Stimulated activated CD8-positive, alpha-beta memory T cell treated with anti-CD3 and anti-CD28 coated beads, Interleukin-4, amount 100 ng/mL, for 24 hours (primary cell): ENCODE data around the gene KRTAP3-3.
"Not testable (repeated sequence)": the region's sequence is repeated elsewhere in the genome, so short reads cannot be mapped to it uniquely, and the experiment has no call there.

Experiments used
- DNase-seq: peaks from one replicate; pipeline ENCODE4 v3.0.0-alpha.2; 2020; ENCODE audit warnings: low read depth

Gene KRTAP3-3

DNA sequence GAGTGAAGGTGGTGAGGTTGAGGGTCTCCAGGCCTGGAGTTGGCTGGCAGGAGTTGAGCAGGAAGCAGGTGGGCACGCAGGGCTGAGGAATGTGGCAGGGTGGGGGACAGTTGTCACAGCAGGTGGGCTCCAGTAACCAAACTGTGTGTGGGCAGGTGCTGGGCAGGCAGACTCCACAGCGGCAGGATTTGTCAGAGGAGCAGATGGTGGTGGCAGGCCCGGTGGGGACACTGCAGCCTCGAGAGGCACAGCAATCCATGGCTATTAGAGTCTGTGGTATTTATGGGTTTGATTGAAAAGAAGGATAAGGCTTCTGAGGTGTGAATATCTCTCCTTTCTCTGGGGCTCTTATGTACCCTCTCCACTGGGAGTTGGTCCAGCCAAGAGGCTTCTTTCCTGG, at the start of gene KRTAP3-3:
Gene KRTAP3-3, minus strand, starts transcription at position 326 of the 400 bp plus-strand sequence. Its CDS starts 67 bp downstream, at position 259.
- no peak for DNase-seq

DNA sequence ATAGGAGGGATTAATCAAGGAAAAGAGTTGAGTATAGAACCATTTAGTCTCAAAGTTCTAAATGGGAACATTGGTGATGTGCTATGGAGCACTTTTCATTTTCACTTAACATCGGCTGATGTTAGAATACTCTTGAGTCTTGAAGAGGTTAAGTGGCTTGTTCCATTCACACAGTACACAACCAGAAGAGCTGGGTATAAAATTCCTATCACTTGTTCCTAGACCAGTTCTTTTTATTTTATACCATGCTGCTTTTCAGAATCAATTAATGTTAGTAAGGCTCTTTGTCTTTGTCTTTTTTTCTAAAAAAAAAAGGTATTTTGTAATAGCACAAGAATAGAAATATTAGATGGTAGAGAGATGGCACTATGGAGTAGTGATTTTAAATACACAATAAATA, 49.0 kb upstream of the KRTAP3-3 start:
- DNase-seq: no peak

DNA sequence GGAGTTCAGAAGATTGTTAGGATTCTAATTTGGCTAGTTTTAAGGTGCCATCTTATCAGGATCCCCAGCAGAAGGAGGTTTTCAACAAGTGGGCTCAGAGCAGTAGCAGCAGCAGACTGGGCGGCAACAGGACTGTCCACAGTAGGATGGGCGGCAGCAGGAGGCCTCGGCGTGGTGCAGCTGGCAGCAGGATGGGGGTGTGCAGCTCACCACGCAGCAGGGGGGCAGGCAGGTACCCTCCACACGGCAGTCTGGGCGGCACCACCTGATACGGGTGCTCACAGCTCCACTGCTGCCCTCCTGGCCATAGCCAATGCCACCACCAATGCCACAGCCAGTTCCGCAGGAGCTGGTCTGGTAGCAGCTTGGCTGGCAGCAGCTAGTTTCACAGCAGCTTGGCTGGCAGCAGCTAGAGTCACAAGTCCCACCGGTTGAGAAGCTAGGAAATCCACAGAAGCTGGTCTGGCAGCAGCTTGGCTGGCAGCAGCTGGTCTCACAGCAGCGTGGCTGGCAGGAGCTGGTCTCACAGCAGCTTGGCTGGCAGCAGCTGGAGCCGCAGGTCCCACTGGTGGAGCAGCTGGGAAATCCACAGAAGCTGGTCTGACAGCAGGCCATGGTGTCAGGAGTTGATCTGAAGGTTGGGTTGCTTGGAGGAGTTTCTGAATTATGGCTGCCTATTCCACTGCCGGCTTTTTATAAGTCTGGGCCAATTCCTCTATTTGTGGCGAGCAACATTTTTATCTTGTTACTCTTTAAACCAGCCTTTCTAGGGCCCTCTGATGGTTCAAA, 47.0 kb upstream of the KRTAP3-3 start, which contains the start of gene KRTAP1-1:
Gene KRTAP1-1, minus strand, starts transcription at position 668 of the 789 bp plus-strand sequence. Its CDS starts 53 bp downstream, at position 615.
- DNase-seq: not testable (repeated sequence)

DNA sequence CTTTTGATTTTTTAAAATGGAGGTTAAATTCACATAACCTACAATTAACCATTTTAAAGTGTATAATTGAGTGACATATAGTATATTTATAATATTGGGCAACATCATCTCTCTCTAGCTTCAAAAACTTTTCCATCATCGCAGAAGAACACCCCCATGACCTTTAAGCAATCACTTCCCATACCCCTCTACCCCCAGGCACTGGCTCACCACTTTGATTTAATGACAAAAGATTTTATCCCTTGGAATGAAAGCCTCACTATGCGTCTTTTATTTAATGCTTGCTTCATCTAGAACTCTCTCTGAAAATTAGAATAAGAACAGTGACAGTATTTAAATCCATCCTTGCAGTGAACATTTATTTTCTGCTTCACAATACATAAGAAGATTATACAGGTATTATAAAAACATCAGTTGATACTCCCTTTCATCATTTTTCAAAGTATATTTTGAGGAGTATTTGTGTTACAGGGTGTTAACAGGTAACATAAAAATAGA, 43.9 kb upstream of the KRTAP3-3 start:
- no peak for DNase-seq

DNA sequence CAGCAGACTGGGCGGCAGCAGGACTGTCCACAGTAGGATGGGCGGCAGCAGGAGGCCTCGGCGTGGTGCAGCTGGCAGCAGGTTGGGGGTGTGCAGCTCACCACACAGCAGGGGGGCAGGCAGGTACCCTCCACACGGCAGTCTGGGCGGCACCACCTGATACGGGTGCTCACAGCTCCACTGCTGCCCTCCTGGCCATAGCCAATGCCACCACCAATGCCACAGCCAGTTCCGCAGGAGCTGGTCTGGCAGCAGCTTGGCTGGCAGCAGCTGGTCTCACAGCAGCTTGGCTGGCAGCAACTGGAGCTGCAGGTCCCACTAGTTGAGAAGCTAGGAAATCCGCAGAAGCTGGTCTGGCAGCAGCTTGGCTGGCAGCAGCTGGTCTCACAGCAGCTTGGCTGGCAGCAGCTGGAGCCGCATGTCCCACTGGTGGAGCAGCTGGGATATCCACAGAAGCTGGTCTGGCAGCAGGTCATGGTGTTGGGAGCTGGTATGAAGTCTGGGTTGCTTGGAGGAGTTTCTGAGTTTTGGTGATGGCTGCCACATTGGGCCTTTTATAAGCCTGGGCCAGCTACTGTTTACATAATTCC, 40.5 kb upstream of the KRTAP3-3 start, which contains the start of gene KRTAP1-3:
Gene KRTAP1-3, minus strand, starts transcription at position 529 of the 590 bp plus-strand sequence. Its CDS starts 53 bp downstream, at position 476.
- not testable (repeated sequence) for DNase-seq

DNA sequence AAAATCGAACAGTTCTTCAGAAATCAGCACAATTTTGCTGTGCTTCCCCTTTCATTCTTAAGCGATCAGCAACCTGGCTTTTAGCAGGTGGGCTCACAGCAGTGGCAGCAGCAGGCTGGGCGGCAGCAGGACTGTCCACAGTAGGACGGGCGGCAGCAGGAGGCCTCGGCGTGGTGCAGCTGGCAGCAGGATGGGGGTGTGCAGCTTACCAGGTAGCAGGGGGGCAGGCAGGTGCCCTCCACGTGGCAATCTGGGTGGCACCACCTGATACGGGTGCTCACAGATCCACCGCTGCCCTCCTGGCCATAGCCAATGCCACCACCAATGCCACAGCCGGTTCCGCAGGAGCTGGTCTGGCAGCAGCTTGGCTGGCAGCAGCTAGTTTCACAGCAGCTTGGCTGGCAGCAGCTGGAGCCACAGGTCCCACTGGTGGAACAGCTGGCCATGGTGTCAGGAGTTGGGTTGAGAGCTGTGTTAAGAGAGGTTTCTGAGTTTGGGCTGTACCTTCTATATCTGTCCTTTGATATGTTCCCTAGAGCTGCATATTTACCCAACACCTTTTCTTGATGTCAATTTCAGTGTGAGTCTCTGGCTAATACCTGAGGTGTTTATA, 35.8 kb upstream of the KRTAP3-3 start, which contains the start of gene KRTAP1-4:
Gene KRTAP1-4, minus strand, starts transcription at position 563 of the 613 bp plus-strand sequence. Its CDS starts 117 bp downstream, at position 446.
- DNase-seq: no peak

DNA sequence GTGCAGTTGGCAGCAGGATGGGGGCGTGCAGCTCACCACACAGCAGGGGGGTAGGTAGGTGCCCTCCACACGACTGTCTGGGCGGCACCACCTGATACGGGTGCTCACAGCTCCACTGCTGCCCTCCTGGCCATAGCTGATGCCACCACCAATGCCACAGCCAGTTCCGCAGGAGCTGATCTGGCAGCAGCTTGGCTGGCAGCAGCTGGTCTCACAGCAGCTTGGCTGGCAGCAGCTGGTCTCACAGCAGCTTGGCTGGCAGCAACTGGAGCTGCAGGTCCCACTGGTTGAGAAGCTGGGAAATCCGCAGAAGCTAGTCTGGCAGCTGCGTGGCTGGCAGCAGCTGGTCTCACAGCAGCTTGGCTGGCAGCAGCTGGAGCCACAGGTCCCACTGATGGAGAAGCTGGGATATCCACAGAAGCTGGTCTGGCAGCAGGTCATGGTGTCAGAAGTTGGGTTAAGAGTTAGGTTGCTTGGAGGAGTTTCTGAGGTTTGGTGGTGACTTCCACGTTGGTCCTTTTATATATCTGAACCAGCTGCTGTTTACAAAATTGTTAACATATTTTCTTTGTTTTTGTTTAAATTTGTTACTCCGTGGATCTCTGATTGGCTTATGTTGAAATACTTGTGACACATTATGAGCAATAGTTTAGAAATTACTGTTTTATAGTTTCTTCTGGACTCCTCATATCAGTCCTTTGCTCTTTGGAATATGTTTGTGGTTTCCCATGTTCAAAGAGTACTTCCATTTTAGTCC, 32.9 kb upstream of the KRTAP3-3 start, which contains the start of gene KRTAP1-5:
Gene KRTAP1-5, minus strand, starts transcription at position 494 of the 757 bp plus-strand sequence. Its CDS starts 53 bp downstream, at position 441.
- no peak for DNase-seq

DNA sequence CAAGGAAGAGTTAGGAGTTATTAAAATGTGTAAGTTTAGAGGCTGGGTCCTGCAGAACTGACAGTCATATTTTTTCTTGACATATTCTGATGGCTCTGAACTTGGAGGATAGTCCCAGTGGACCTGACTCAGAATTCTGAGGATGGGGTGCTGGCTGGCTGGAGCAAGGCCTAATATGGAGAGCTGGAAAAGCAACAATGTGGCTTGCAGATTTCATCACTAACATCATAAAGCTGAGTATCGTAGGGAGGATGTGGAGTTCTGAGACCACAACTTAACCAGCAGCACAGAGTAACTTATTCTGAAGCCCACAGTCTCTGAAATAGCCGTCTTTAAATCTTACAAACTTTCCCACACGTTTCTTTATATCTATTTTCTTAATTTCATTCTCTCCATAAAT, 30.7 kb upstream of the KRTAP3-3 start:
- DNase-seq: no peak

DNA sequence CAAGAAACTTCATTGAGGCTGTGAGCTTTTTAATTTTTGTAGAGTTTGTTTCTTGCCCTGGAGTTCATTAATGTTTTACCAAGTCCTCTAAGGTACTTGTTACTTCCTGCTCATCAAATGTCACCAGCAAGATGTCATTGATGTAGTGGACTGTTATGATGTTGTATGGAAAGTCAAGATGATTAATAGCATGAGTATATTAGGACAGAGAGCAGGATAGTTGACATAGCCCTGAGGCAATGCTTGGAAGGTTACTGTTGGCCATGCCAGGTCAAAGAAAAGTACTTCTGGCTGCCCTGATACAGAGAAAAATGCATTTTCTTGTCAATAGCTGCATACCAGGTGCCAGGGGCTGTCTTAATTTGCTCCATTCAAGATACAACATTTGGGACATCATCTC, 26.4 kb upstream of the KRTAP3-3 start:
- no peak for DNase-seq

DNA sequence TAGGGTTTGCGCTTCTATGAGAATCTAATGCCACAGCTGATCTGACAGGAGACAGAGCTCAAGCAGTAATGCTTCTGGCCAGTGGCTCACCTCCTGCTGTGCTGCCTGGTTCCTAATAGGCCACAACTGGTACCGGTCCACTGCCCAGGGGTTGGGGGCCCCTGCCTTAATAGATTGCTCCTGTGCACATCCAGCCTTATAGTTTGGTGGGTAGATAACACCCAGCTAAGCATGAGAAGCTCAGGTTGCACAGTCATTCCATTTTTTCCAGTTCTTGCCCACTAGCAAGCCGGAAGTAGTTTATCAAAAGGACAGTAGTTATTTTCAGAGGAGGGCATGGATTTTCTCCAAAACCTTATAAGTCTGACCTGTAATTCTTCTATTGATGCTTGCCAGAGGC, 25.5 kb upstream of the KRTAP3-3 start:
- DNase-seq: no peak

DNA sequence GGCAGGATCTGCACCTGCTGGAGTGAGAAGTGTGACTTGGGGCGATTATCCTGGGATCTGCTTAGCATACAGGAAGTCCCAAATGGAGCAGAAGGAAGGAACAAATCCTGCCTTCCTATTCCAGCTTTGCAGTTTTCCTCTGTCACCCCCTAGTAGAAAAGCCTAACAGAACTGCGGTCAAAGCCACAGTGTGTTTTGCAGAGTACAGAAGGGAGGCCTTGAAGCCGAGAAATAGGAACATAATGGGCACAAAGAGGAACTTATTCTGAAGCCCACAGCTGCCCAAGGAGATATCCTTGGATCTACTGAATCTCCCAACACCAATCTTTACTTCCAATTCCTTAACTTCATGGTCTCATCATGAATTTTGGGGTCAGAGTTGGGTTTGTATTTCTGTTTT, 24.6 kb upstream of the KRTAP3-3 start:
- no peak for DNase-seq

DNA sequence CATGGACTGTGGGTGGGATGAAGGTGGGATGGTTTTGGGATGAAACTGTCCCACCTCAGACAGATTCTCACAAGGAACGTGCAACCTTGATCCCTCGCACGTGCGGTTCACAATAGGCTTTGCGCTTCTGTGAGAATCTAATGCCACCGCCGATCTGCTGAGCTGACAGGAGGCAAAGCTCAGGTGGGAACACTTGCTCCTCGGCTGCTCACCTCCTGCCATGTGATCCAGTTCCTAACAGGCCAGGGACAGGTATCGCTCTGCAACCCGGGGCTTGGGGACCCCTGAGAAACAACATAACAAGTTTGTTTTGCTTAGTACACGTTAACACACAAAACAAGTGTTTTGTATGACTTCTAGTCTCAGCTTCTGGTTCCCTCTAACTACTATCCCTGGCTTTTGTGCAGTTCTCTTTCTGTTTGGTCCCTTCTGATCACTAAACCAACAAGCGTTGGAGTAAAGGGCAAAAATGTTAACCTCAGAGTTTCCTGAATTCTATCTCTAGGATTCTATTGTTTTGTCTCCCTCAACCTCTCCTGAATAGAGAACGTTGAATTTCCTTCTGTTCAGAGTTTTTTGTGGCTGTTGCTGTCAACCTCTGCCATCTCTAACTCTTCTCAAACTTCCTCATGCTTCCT, 22.7 kb upstream of the KRTAP3-3 start:
- DNase-seq: no peak

DNA sequence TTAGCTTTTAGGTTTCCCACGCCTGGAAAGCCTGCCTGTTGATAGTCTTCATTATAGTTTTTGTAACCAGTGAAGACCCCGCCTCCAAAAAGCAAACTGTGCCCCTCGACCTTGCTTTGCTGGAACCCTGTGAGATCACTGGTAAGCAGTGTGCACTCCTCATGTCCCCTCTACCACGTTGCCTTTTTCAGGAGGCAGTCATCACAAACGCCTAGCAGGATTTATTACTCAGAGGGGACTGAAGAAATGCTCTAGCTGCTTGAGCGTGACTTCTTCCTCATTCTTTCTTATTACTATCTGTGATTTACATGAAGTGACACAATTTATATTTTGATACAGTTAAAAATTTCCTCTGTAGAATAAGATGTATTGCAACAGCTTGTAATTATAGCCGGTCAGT, 21.5 kb upstream of the KRTAP3-3 start:
- DNase-seq: no peak

DNA sequence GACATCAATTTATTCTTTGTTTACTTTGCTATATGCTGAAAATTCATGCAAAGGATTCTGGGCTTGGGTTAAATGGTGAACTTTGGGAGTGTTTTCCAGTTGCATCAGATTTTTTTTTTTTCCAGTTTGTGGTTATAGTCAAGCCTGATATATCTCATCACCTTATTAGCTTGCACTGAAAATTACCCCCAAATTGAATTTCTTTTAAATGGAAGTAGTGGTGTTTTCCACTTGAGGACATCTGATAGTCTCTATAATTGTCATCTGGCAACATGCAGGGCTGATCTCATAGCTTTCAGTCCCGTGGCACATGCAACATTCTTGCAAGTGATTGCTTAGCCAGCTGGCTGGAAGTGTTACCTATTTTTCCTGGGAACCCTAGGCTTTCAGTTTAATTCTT, 19.6 kb upstream of the KRTAP3-3 start:
- no peak for DNase-seq

DNA sequence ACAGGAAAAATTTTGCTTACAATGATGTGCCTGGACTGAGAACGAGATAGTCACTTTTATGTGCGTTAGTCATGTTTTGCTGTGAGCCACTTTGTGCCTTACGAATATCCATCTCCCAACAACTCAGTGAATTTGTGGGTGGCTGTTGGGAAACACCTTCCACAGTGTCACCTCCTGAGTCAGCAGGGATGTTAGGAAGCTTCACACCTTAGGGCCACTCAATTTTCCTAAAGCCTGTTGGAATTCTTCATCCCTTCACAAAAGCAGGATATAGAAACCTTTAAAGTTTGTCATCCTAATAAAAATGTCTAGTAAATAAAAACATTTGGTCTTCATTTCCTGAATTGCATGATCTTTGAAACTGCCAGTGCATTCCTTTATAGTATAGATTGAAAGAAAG, 19.2 kb upstream of the KRTAP3-3 start:
- DNase-seq: no peak

DNA sequence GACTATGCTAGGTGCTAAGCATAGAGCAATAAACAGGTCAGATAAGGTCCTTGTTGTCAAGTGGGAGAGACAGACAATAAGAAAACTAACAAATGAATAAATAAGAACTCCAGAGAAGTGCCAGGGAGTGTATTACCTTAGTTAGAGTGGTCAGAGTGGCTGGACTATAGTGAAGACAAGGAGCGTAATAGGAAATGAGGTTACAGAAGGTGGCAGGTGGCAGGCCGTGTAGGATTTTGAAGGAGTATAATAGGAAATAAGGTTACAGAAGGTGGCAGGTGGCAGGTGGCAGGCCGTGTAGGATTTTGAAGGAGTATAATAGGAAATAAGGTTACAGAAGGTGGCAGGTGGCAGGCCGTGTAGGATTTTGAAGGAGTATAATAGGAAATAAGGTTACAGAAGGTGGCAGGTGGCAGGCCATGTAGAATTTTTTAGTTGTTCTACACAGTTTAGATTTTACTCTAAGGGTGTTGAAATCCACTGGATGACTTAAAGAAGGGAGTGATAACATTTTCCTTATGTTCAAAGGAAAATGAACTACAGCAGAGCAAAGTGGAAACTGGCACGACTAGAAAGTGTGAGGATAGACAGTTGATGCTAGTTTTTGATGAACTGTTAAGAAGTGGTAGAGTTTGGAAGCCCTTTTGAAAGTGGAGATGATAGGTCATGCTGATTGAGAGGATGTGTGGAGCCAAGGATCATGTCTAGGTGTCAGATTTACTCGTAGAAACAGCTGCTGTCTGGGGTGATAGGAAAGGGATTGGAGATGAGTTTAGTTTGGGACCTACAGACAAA, 18.6 kb upstream of the KRTAP3-3 start:
- DNase-seq: no peak

DNA sequence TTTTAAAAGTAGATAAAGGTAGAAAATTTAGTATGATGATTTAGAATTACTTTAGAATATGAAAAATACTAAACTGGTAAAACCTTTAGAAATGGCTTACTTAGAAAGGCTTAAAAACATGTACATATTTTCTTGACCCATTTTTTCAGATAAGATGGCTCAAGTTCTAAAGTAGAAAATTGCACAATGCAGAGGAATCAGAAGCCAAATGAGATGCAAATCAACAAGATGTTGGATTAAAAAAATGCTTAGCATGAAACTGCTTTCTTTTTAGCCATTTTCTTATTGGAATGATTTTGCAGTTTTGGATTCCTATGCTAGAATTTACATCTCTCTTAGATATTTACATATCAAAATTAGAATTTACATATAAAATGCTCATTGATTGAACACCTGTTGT, 16.5 kb upstream of the KRTAP3-3 start:
- DNase-seq: no peak

DNA sequence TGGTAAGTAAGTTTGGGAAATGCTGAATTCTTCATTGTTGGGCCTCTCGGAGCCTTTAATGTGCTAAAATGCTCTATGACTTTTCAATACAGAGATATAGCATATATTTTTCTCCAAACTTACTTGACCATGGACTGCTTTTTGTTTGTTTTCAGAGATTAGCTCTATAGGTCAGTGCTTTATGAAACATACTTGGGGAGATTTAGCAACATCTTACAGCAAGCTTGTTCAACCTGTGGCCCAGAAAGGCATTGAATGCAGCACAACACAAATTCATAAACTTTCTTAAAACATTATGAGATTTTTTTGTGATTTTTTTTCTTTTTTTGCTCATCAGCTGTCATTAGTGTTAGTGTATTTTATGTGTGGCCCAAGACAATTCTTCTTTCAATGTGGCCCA, 16.0 kb upstream of the KRTAP3-3 start:
- DNase-seq: no peak

DNA sequence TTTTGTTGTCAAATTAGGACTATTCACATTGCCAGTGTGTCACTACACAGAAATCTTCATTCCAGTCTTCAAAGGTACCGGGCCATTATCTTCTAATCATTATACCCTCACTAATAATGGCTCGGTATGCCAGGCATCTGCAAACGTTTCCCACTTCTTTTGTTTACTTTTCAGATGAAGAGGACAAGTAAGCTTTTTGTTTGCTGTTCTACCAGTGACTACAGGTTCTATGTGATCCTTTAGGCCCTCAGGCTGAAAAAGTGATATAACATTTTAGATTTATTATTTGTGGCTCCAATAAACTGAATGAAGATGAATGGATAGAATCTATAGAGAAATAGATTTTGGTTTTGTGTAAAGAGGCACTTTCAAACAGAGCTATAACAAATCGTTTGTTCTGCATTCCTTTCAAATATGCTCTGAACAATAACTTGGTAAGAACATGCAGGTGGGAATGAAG, 15.4 kb upstream of the KRTAP3-3 start:
- DNase-seq: no peak

DNA sequence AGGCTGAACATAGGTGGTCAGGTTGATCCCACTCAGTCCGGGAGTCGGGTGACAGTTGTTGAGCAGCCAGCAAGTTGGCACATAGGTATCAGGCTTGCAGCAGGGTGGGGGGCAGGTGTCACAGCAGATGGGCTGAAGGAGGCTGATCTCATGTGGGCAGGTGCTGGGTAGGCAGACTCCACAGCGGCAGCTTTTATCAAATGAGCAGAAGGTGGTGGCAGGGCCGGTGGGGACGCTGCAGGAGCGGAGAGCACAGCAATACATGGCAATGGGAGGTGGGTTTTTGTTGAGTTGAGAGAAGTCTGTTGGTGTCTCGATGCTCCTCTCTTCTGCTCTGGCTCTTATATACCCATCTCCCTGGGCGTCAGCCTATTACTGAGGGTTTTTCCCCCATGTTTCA, 14.8 kb upstream of the KRTAP3-3 start, which contains the start of gene KRTAP3-1:
Gene KRTAP3-1, minus strand, starts transcription at position 318 of the 400 bp plus-strand sequence. Its CDS starts 54 bp downstream, at position 264.
- DNase-seq: no peak
